Natural killer cell treated with Interleukin-12 subunit alpha and Interleukin-12 subunit beta and Interleukin-15 and Interleukin-18, amount 100 ng/mL, for 72 hours (primary cell): ENCODE data around the gene SMARCB1. TPM values are rescaled to one million over a fixed set of nuclear protein-coding genes. Genes with fewer than 3 reads are reported as not detected.

Experiments used
- ATAC-seq, 2 donors: fragments of 150-1000 bp; cut with Tn5 transposase in 1 of 2; sonication (Bioruptor Pico), chemical (Tn5 transposase) in 1 of 2; 2 replicates each; pipeline ENCODE4 v1.10.0; 2021
- DNase-seq: peaks from one replicate; pipeline ENCODE4 v3.0.0; 2022; ENCODE audit warnings: low spot score
- H3K27ac Mint-ChIP-seq, 2 donors: 1 replicate in 1 of 2; 2 replicates in 1 of 2; pipeline ENCODE4 v1.8.0; 2022; ENCODE audit warnings: mixed read lengths in 2 of 2, mild to moderate bottlenecking in 1 of 2, moderate library complexity in 1 of 2
- H3K27me3 Mint-ChIP-seq, 2 donors: 1 replicate in 1 of 2; 2 replicates in 1 of 2; pipeline ENCODE4 v1.8.0; 2022; ENCODE audit warnings: mixed read lengths in 2 of 2
- H3K36me3 Mint-ChIP-seq: one replicate; pipeline ENCODE4 v1.8.0; 2022; ENCODE audit warnings: mixed read lengths
- H3K4me1 Mint-ChIP-seq, 2 donors: 1 replicate in 1 of 2; 2 replicates in 1 of 2; pipeline ENCODE4 v1.8.0; 2022; ENCODE audit warnings: low read depth in 2 of 2, mixed read lengths in 2 of 2, mild to moderate bottlenecking in 1 of 2
- H3K4me3 Mint-ChIP-seq: one replicate; pipeline ENCODE4 v1.8.0; 2022; ENCODE audit warnings: mixed read lengths
- H3K9me3 Mint-ChIP-seq: 2 replicates; pipeline ENCODE4 v1.8.0; 2022; ENCODE audit warnings: mixed read lengths
- total RNA-seq, 2 donors: library from RNA; stranded (reverse); gene quantifications; one replicate each; pipeline ENCODE4 v1.2.3, GENCODE V29; 2022

SMARCB1 gene
- total RNA-seq, 2 donors from 2014 or later, result 70.5 to 105 TPM

DNA sequence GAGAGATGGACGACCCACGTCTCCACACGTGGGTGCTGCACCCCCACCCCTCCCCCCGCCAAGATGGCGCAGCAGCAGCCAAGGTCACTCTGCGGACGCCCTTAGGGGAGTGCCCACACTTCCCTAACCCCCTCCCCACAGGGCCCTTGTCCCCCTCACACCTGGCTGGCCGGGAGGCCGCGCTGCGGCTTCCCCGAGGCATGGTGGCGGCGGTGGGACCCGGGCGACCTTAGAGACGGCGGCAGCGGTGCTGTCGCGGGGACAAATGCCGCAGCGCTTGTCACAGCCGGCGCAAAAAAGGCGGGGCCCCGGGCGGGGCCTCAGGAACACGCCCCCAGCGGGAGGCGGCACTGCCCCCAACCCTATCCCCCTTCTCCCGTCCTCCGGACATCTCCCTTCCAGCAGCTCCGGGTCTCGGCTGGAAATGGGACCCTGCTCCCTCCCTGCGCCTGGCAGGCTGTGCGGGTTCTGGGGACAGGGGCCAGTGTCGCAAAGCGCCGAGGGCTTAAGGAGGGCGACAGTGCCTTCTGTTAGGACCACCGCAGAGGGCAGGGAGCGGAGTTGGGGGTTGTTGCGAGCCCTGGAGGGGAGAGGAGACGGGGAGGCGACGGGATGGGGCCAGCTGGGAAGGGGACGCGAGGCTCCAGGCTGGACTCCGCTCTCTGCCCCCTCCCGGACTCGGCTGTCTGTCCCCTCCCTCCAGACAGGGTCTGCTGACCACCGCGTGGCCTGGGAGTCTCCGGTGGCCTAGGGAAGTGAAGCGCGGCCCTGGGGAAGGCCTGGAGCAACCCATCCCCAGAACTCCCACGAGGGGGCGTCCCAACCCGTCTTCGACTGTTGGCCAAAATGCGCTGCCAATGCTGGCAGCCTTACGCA, 18.9 kb upstream of the SMARCB1 start, which contains the start of gene CHCHD10:
CHCHD10 (minus strand) TSS at position 300 of the 876 bp plus-strand sequence; CDS start at position 202, 98 bp downstream.
- peak; percentile 80 to 87 for ATAC-seq
- no peaks in the 10 kb centered on the region for H3K9me3 Mint-ChIP-seq
- no peaks in the 10 kb centered on the region for H3K27me3 Mint-ChIP-seq
- H3K27ac Mint-ChIP-seq, result peak within 1 kb of the TSS in 1 of 2 donors; percentile 62
- peak within 1 kb of the TSS; percentile 73 for H3K4me3 Mint-ChIP-seq
- H3K36me3 Mint-ChIP-seq, result no peaks in the 10 kb centered on the region
- H3K4me1 Mint-ChIP-seq, result peaks cover 8 to 22% of the 10 kb centered on the region in 2 donors
- DNase-seq, result peak; percentile 86

- peaks cover 6 to 19% of the 10 kb centered on the region in 2 donors for H3K4me1 Mint-ChIP-seq
- H3K27me3 Mint-ChIP-seq, result peaks cover 5 to 8% of the 10 kb centered on the region in 2 donors
- H3K4me3 Mint-ChIP-seq, result peak overlapping the region; percentile 32
- no peak for DNase-seq
- no peak overlapping the region for H3K27ac Mint-ChIP-seq
- no peaks in the 10 kb centered on the region for H3K36me3 Mint-ChIP-seq
- H3K9me3 Mint-ChIP-seq, result no peaks in the 10 kb centered on the region
- ATAC-seq, result no peak
Observed at GRCh38 chr22:23769321-23769965, 17.3 kb upstream of the SMARCB1 start.

GRCh38 chr22:23772315-23772648, 14.5 kb upstream of the SMARCB1 start:
- Mint-ChIP-seq H3K9me3 (no peaks in the 10 kb centered on the region), H3K36me3 (no peaks in the 10 kb centered on the region), H3K27me3 (peaks cover 5 to 8% of the 10 kb centered on the region in 2 donors), H3K4me3 (peak overlapping the region; percentile 60), H3K4me1 (peaks cover 6 to 14% of the 10 kb centered on the region in 2 donors), H3K27ac (no peak overlapping the region)
- DNase-seq (no peak), ATAC-seq (no peak)

DNA sequence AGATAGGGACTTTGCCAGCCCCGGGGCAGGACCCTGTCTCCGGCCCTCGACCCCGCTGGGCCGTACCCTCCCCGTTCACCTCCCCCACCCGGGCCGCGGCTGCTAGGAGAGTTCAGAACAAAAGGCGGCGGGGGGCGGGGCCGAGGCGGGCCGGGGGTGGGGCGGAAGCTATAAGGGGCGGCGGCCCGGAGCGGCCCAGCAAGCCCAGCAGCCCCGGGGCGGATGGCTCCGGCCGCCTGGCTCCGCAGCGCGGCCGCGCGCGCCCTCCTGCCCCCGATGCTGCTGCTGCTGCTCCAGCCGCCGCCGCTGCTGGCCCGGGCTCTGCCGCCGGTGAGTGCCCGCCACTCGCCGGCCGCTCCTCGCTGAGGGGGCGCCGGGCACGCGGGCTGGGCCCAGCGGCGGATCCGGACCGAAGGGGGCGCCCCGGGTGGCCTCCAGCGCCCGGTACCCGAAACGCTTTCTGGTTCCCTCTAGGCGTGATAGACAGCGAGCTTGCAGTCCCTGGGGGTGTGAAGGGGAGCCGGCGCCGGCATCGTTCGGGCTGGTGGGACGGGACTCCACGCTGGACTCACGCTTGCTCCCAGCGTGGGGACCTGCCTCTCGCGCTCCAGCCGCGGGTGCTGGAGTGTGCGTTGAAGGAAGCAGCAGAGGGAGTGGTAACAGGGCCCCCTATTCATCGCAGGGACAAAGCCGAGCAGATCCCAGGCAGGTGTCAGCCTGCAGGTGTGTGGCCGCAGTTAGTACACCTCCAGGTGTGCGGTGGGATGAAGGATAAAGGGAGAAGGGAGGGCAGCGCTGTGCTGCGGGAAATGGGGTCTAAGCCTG, 13.9 kb upstream of the SMARCB1 start, which contains the start of gene MMP11:
MMP11 (plus strand) TSS at position 201 of the 825 bp plus-strand sequence; CDS start at position 223, 22 bp downstream.
- Mint-ChIP-seq H3K4me1 (peaks cover 6 to 14% of the 10 kb centered on the region in 2 donors), H3K36me3 (no peaks in the 10 kb centered on the region), H3K27ac (no peak within 1 kb of the TSS), H3K27me3 (peaks cover 5 to 8% of the 10 kb centered on the region in 2 donors), H3K4me3 (peak within 1 kb of the TSS; percentile 60), H3K9me3 (no peaks in the 10 kb centered on the region)
- DNase-seq (peak; percentile 67), ATAC-seq (peak; percentile 78 to 86)

DNA sequence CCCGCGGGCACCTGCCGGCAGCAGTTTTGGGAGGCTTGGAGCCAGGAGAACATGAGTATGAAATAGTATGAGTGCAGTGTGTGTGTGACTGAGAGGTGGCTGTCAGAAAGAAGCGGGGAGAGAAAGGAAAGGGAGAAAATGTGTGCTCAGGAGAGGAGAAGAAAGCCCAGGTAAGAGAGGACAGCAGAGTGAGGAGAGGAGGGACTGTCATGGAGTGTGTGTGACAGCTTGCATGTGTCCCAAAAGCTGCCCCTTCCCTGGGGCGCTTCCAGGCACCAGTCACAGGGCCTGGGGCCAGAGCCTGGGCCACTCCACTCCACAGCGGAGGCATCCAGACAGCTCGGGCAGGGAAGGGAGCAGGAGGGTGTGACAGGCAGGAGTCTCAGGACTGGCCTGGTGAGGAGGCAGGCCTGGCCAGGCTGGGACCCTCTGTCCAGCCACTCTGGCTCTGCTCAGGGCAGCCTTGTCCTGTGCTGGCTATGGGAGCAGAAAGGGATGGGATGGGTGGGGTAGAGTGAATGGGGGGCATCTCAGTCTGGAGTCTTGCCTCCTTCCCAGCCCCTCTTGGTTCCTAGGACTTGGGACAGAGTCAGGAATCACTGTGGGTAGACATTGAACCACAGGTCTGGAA, 13.2 kb upstream of the SMARCB1 start:
- Mint-ChIP-seq H3K36me3 (no peaks in the 10 kb centered on the region), H3K27me3 (peaks cover 5 to 8% of the 10 kb centered on the region in 2 donors), H3K27ac (no peak overlapping the region), H3K4me1 (peaks cover 6 to 14% of the 10 kb centered on the region in 2 donors), H3K4me3 (no peak overlapping the region), H3K9me3 (no peaks in the 10 kb centered on the region)
- ATAC-seq (no peak), DNase-seq (no peak)

DNA sequence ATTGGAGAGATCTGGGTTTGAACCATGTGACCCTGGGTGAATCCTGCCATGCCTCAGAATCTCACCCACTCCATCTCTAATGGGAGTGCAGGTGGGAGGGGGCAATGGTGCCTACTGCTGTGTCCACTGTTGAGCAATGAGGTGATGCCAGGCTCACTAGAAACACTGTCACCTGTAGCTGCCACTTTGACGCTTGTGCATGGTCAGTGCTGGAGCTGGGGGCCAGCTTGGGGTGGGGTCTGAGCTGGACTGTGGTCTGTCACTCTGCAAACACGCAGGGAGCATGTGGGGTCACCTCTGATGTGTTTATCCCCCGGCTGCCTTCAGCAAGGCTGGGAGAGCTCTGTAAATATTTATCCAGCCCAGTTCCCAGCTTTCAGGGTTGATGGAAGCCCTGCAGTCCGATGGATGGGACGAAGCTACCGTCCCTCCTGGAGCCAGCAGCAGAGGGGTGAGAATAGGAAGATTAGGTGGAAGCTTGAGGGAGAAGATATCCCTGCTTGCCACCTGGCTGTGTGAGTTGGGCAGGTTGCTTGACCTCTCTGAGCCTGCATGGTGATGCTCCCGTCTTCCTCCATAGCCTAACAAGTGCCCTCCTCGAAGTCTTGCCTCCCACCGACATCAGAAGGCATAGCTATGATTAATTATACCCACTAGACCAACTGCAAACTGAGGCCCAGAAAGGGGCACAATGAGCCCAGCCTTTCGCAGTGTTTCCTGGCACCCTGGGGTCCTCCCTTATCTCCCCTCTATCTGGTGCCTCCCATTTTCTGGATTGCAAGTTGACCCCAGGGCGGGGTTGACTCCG, 12.4 kb upstream of the SMARCB1 start:
- peaks cover 6 to 14% of the 10 kb centered on the region in 2 donors for H3K4me1 Mint-ChIP-seq
- H3K27ac Mint-ChIP-seq, result no peak overlapping the region
- ATAC-seq, result no peak

GRCh38 chr22:23774922-23775436, 11.8 kb upstream of the SMARCB1 start:
- H3K27ac Mint-ChIP-seq, result no peak overlapping the region
- no peaks in the 10 kb centered on the region for H3K36me3 Mint-ChIP-seq
- peaks cover 6 to 14% of the 10 kb centered on the region in 2 donors for H3K4me1 Mint-ChIP-seq
- H3K4me3 Mint-ChIP-seq, result no peak overlapping the region
- no peak for DNase-seq
- H3K27me3 Mint-ChIP-seq, result peaks cover 5 to 8% of the 10 kb centered on the region in 2 donors
- no peak for ATAC-seq
- H3K9me3 Mint-ChIP-seq, result no peaks in the 10 kb centered on the region

More for the DNA sequence above, 12.4 kb upstream of the SMARCB1 start:
- H3K36me3 Mint-ChIP-seq, result no peaks in the 10 kb centered on the region
- DNase-seq, result no peak
- H3K4me3 Mint-ChIP-seq, result no peak overlapping the region
- no peaks in the 10 kb centered on the region for H3K9me3 Mint-ChIP-seq
- H3K27me3 Mint-ChIP-seq, result peaks cover 5 to 8% of the 10 kb centered on the region in 2 donors

- Mint-ChIP-seq H3K4me1 (peaks cover 6 to 14% of the 10 kb centered on the region in 2 donors), H3K27ac (no peak overlapping the region), H3K27me3 (peaks cover 5 to 8% of the 10 kb centered on the region in 2 donors), H3K36me3 (no peaks in the 10 kb centered on the region), H3K9me3 (no peaks in the 10 kb centered on the region), H3K4me3 (no peak overlapping the region)
- DNase-seq, result no peak
- no peak for ATAC-seq
Observed at GRCh38 chr22:23775779-23776375, 10.9 kb upstream of the SMARCB1 start.

GRCh38 chr22:23777776-23778576, 8.8 kb upstream of the SMARCB1 start:
- Mint-ChIP-seq H3K4me1 (peaks cover 6% of the 10 kb centered on the region in 2 donors), H3K36me3 (no peaks in the 10 kb centered on the region), H3K9me3 (no peaks in the 10 kb centered on the region), H3K27ac (no peak overlapping the region), H3K27me3 (peaks cover 5 to 8% of the 10 kb centered on the region in 2 donors), H3K4me3 (no peak overlapping the region)
- DNase-seq (no peak), ATAC-seq (no peak)

GRCh38 chr22:23778577-23778900, 8.2 kb upstream of the SMARCB1 start:
- peaks cover under 1 to 1% of the 10 kb centered on the region in 2 donors for H3K4me1 Mint-ChIP-seq
- ATAC-seq (no peak), DNase-seq (no peak)
- no peaks in the 10 kb centered on the region for H3K9me3 Mint-ChIP-seq
- no peak overlapping the region for H3K27ac Mint-ChIP-seq
- H3K4me3 Mint-ChIP-seq, result no peak overlapping the region
- H3K27me3 Mint-ChIP-seq, result peaks cover 0 to 2% of the 10 kb centered on the region in 2 donors
- no peaks in the 10 kb centered on the region for H3K36me3 Mint-ChIP-seq

DNA sequence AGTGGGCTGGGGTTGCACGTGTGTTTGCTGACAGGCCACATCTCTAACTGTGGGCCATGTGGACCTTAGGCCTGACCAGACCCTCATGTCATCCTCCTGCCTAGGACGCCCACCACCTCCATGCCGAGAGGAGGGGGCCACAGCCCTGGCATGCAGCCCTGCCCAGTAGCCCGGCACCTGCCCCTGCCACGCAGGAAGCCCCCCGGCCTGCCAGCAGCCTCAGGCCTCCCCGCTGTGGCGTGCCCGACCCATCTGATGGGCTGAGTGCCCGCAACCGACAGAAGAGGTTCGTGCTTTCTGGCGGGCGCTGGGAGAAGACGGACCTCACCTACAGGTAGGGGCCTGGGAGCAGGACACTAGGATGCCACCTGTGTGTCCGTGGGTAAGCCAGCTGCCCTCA, 7.7 kb upstream of the SMARCB1 start:
- DNase-seq (no peak), ATAC-seq (no peak)
- Mint-ChIP-seq H3K4me1 (peaks cover under 1% of the 10 kb centered on the region in 2 donors), H3K36me3 (no peaks in the 10 kb centered on the region), H3K9me3 (no peaks in the 10 kb centered on the region), H3K27ac (no peak overlapping the region), H3K4me3 (no peak overlapping the region), H3K27me3 (no peaks in the 10 kb centered on the region)
